ENCODE measurements around the gene PAQR6.

The PAQR6 gene

DNA sequence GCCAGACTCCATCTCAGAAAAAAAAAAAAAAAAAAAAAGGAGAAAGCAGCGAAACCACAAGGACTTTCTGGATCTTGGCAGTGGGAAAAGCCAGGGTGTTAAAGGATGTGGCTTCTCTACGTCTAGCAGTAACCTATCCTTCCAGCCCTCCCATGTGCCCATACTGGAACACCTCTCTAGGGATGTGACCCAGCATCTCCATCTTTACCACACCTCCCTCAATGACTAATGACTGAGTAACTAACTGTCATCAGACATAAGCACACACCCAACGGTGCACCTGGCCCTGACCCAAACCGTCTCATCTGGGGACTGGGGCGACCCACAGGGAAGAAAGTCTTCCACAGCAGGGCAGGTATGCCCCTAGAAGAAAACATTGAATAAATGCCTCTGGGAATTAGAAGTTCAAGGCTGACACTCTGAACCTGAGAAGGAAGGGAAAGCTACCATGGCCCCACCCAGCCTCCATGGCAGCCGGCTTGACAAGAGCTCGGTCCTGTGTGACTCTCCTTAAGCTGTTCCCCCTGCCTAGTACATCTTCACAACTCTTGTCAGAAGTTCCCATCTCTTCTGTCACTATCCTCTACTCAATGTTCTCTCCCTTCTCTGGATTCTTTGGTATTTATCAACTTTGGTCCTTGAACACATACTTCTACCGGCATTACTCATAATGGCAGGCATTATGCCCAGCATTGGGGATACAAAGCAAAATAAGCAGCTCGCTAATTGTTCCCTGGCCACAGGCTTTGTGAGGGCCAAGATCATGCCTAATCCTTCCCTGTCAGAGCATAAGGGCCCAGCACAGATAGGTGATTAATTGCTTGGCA, 14.8 kb upstream of the PAQR6 start:
- DNase-seq: no peak

DNA sequence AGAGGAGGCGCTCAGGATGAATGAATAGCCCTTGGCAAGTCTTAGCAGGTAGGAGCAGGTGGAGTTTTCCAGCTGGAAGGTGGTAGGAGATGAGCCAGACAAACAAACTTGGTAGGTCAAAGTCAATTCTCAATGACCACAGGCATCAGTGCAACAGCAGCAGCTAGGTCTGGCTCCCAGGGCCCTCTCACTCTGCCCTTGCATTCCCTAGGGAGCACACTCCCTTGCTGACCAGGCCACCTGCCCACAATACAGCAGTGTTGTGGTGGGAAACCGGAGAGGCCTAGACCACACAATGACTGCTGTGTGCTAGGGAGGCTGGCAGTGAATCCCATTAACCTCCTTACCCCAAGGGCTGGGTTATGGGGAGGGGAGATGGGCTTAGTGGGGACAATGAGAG, 13.0 kb upstream of the PAQR6 start:
- no peak for DNase-seq

DNA sequence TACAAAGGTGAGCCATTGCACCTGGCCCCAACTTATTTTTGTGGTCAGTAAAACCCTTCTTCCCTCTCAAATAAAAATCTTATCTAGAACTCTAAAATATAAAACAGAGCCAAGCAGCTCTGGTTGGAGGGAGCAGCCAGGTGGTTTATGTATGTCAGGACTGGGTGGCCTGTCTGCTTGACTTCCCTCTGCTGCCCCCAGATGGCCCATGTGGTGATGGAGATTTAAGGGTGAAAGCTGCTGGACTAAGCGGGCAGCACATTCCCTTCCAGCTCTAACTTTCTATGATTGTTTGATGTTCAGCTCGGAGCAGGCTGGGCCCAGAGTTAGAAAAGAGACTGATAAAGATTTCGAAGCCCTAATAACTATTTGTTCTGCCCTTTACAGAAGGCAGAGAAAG, 11.9 kb upstream of the PAQR6 start:
- DNase-seq: no peak

DNA sequence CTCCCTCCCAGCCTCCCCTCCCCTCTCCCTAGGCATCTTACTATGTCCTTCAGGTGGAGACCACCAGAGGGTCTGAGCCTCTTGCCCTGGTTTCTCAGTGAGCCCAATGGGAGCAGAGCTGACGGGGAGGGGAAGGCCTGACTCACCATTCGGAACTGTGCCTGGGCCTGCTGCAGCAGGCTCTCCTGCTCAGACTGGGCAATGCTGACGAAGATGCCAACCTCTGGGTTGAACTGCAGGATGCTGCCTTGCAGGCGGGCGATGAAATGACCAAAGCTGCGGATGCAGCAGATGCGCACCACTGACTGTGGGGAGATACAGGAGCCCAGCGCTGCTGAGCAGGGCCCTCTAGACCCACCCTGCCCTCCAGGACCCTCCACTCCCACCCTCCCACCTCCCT, 11.0 kb upstream of the PAQR6 start:
- no peak for DNase-seq

DNA sequence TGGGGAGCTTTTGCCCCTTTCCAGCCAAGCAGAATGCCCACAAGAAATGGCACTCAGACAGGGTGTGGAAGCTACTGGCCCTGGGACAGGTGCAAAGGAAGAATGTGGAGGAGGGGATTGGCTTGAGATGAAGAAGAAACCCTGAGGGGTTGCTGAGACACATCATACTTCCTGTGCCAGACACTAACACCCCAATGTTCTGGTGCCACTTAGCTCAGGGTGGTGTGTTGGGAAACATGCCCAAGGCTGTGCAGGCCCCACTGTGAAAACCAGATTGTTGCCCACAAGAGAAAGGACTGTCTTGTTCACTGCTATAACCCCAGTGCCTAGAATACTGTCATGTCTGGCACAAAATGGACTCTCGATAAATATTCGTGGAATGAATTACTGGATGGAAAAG, 9.9 kb upstream of the PAQR6 start:
- no peak for DNase-seq

DNA sequence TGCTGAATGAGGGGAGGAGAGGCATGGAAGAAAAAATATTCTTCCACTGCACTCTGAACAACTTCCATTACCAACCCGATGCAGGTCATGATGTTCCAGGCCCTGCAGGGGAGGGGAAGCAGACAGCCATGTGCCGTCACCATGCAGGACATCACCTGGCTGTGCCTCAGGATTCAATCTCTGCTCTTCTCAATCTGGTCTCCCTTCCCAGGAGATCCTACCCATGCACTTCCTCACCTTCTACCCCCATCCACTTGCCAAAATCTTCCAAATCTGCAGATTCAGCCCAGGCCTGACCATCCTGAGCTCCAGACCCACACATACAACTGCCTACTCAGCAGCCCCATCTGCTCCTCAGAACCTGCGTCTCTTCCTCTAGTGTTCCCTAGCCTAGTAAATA, 5.8 kb upstream of the PAQR6 start:
- no peak for DNase-seq

DNA sequence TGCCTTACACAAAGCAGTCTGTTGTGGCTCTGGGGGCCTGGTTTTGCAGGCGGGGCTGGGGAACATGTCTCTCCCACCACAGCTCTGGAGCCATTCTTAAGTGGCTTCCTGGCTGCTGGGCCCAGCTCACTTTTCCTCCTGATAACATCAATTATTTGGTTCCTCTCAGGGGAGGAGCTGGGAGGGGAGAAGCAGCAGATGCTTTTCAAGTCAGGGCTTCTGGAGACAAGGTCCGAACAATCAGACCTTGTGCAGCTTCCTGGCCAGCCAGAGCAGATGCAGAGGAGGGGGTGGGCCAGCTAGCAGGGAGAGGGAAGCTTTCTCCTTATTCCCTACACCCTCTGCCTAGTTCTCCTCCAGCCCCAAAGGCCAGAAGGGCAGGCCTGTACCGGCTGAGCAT, 3.7 kb upstream of the PAQR6 start:
- DNase-seq: peak in 1 of 5 experiments; percentile 61

DNA sequence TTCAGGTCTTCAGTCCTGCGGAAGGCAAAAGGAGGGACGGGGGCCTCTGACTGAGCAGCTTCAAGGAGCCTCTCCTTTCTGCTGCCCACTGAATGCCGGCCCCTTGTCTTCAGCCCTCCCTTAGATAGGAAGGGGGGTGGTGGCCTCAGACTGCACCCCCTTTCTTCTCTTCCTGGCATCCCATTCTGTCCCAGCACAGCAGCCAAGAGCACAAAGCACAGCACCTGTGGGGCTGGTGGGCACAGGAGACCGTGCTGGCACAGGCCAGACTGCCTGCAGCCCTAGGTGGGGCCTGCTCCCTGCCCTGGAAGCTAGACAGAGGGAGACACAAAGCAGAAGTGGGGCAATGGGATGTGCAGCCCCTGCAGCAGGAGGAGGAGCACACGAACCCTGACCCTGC, 1.7 kb upstream of the PAQR6 start:
- DNase-seq: no peak

DNA sequence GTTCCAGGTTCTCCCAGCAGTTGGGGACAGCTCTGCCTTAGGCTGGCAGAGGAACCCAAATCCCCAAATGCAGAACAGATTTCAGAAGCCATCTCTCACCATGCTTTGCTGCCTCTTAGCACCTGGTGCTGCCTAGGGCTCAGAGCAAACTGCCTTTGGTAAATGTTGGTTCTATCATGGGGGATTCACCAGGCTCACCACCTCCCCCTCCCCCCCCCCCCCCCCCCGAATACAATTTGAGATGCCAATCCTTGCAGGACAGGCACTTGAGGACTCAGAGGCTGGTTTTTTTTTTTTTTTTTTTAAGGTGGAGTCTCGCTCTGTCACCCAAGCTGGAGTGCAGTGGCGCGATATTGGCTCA, 447 bp upstream of the PAQR6 start:
- DNase-seq: no peak

DNA sequence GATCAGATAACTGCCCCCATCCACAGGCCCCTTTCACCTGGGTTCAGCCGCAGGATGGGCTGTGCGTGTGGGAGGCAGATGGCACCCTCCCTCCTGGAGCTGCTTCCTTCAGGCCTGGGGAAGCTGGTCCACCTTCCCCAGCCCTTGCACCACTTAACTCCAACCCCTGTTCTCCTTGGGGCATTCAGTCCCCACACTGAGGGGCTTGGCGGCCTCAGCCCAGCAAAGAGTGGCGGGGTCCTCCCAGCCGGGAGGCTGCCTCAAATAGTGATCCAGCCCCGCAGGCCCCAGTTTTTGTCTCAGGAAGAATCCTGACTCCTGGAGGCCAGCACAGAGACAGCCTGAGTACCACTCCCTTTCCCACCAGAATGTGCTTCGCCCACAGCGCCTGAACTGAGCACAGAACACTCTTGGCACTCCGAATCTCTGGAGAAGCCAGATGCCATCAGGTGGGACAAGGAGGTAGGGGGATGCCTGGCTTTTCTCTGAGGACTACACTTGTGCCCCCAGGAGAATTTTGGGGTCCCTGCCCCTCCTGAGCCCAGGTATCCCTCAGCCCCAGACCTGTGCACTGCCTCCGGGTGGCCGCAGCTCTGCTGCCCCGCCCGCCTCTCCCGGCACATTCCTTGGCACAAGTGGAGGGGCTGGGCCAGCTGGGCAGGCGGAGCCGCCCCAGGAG, 936 bp downstream of the PAQR6 start:
- DNase-seq: no peak

DNA sequence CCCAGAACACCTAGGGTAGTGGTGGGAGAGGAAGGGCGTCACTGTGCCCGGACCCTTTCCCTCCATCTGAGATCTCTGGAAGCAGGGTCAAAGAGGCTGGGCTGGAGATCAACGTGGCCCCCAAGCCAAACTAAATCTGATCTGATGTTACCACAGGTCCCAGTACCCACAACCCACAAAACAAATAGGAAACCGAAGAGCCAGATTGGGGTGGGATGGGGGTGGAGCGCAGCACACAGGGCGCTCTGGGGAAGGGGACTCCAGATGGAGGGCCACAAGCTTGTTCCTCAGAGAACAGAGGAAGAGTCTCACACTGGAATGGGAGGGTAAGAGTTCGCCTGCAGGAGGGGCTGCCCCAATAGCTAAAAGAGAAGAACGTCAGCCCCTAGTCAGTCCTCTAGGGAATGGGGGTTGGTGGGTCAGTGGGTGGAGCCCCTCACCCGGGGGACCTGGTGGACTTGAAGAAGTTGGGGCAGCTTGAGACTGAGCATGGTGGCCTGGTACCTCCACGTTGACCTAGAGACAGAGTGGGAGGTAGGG, 1.5 kb downstream of the PAQR6 start:
- no peak for DNase-seq

DNA sequence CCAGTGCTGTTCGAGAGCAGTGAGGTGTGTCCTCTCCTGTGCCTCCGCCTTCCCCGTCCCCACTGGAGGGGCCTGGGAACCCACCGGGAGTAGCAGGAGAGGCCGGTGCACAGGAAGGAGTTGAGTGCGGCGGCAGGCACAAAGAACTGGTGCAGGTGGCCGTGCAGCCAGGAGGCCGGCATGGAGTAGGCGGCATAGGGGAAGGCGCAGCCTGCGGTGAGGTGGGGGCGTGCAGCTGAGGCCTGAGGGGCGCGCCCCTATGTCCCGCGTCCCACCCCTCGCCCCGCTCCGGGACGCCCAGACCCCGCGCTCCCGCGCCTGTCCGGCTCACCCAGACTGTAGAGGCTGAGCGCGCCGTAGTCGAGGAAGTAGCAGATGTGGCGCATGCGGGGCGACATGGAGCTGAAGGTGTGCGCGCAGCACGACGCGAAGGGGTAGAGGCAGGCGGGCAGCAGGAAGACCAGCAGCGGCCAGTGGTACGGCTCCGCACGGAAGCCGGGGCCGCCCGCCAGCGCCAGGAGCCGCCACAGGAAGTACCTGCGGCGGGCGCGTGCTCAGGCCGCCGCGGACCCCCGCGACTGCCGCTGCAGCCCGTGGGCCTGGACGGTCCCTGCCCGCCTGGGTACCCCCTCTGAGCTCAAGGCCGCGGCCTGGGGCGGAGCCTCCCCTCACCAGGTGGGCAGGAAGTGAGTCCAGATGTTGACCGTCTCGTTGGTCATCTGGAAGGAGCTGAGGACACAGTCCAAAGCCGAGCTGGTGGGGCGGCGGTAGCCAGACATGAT, 2.2 kb downstream of the PAQR6 start:
- DNase-seq: peak in 4 of 5 experiments; percentile 7 to 72 (median 13)

DNA sequence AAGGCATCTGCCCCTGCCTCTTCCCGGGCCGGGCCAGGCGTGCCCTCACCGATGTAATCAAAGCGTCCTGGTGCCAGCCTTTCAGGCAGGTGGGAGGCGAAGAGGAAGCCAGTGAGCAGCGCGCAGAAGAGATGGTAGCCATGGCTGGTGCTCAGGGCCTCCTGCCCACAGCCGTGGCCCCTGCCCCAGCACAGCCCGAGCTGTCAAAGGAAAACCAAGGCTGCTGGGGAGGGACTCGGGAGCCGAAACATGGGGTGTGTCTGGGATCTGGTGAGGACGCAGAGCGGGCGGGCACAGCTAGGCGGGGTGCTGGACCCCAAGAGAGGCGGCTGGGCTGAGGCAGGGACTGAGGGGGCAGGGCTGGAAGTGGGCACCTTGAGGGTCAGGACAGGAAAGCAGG, 3.1 kb downstream of the PAQR6 start:
- DNase-seq: no peak

DNA sequence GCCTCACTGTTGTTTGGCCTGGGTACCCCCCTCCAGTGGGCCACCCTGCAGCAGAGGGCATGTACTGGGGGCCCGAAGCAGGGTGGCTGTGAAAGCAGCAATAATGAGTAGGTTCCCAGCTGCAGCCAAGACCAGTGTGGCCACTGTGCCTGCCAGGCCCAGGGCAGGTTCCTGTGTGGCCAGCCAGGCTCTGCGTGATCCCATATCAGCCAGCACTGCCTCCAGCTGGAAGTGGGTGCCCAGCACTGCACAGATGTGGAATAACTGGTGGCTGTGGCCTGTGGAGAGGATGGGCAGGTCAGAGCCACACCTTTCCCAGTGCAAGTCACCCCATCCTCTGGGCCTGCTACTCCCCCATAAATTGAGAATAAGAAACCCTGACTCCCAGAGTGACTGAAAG, 3.7 kb downstream of the PAQR6 start:
- no peak for DNase-seq

DNA sequence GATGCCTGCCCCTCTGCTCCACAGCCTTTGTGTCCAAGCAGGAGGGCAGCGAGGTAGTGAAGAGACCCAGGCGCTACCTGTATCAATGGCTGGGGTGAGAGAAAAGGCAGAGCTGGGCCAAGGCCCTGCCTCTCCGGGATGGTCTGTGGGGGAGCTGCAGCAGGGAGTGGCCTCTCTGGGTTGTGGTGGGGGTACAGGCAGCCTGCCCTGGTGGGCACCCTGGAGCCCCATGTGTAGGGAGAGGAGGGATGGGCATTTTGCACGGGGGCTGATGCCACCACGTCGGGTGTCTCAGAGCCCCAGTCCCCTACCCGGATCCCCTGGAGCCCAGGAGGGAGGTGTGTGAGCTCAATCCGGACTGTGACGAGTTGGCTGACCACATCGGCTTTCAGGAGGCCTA, 5.1 kb downstream of the PAQR6 start:
- no peak for DNase-seq

DNA sequence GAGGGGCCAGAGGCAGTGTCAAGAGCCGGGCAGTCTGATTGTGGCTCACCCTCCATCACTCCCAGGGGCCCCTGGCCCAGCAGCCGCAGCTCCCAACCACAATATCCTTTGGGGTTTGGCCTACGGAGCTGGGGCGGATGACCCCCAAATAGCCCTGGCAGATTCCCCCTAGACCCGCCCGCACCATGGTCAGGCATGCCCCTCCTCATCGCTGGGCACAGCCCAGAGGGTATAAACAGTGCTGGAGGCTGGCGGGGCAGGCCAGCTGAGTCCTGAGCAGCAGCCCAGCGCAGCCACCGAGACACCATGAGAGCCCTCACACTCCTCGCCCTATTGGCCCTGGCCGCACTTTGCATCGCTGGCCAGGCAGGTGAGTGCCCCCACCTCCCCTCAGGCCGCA, 5.9 kb downstream of the PAQR6 start, which contains the start of gene BGLAP:
Gene BGLAP, plus strand, starts transcription at position 259 of the 400 bp plus-strand sequence. Its CDS starts 48 bp downstream, at position 307.
- no peak for DNase-seq

DNA sequence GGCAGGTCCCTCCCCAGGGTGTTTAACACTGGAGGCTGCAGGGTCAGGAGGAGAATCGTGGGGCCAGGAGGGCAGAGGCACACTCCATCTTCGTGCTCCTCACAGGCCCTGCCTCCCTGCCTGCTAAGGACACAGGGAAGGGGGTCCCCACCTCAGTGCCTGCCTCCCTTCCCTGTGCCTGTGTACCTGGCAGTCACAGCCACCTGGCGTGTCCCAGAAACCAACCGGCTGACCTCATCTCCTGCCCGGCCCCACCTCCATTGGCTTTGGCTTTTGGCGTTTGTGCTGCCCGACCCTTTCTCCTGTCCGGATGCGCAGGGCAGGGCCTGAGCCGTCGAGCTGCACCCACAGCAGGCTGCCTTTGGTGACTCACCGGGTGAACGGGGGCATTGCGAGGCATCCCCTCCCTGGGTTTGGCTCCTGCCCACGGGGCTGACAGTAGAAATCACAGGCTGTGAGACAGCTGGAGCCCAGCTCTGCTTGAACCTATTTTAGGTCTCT, 6.5 kb downstream of the PAQR6 start:
- no peak for DNase-seq

DNA sequence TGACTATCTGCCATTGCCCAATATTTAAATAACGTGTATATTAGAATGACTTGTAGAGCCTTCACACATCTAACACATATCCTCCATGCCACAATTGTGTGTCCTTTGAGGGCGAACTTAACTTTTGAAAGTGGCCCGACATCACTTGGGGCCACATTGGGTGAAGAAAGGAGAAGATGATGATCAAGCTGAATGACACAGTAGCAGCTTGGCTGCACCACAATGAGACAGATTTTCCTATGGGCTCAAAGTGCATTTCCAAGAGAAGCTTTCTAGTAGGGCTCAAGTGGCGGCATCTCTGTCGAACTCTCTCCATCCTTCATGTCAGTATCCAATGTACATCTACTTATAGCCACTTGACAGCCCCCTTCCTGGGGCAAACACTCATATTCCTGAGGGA, 9.6 kb downstream of the PAQR6 start:
- no peak for DNase-seq

DNA sequence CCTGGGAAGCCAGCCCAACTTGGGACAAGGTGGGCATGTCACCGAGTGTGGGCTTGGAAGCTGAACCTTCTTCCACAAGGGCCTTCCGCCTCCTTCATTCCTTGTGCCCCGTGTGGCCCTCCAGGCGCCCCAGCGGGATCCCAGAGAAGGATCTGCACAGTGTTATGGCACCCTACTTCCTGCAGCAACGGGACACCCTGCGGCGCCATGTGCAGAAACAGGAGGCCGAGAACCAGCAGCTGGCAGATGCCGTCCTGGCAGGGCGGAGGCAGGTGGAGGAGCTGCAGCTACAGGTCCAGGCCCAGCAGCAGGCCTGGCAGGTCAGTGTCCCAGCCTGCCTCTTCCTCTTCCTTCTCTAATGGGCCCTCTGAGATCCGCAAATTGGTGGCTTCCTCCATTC, 11.7 kb downstream of the PAQR6 start:
- DNase-seq: no peak

DNA sequence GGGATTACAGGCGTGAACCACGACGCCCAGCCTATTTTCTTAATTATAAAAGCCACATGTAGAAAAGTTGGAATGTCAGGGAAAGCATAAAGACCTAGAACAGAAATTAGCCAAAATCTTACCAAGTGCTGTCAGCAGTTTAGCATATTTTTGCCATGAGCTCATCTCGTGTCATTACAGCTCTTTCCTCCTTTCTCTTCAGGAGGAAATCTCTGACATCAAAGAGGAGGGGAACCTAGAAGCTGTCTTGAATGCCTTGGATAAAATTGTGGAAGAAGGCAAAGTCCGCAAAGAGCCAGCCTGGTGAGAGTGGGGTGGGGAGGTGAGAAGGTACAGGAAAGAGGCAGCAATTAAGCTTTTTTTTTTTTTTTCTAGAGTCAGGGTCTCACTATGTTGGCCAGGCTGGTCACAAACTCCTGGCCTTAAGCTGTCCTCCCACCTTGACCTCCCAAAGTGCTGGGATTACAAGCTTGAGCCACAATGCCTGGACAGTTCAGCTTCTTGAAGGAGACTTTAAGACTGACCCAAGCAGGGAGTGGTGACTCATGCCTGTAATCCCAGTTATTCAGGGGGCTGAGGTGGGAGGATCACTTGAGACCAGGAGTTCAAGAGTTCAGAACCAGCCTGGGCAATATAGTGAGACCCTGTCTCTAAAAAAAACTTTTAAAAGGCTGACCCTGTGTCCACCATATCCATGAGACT, 14.3 kb downstream of the PAQR6 start:
- no peak for DNase-seq

DNA sequence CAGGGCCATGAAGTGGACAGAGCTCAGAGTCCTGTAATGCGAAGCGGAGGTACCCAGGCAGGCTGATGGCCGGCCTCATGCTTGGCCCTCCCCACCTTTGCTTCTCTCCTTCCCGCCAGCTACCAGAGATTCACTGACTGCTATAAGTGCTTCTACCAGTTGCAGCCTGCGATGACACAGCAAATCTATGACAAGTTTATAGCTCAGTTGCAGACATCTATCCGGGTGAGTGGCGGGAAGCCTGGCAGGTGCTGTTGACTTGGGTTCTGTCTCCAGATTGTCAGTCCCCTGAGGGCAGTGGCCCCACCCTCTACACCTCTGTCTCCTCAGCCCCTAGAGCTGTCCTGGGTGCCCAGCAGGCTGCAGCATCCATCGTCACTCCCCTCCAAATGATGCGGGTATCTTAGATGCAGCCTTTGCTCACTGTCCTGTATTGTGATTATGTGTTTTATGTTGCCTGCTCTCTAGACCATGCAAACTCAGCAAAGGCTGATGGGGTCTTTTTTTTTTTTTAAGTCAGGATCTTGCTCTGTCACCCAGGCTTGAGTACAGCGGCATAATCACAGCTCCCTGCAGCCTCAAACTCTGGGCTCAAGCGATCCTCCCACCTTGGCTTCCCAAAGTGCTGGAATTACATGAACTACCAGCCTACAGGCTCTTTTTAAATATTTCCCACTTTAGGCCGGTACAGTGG, 15.5 kb downstream of the PAQR6 start:
- no peak for DNase-seq

DNA sequence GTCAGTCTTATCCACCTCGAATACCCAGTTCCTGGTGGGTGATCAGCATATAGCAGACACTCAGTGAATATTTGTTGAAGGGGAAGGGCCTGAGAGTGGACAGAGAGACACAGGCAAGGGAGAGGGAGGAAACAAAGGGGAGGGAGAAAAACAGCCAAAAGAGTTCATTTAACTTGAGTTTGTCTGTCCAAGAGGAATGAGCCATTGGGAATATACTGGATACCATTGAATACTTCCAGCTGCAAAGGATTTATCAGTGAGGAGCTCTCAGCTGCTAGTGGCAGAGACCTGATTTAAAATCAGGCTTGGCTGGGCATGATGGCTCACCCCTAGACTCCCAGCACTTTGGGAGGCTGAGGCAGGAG, 17.4 kb downstream of the PAQR6 start:
- no peak for DNase-seq

All from T-helper 2 cell (primary cell).